Karpas-422 (cell line): ENCODE results near the gene BIRC7. TPM values are rescaled to one million over a fixed set of nuclear protein-coding genes. Genes with fewer than 3 reads are reported as not detected.

Experiments used
- DNase-seq: peaks from one replicate; pipeline ENCODE4 v3.0.0-alpha.2; 2015
- H2AFZ ChIP-seq: fragments of 200-600 bp; sonication (generic); 2 replicates; pipeline ENCODE4 v1.6.1; 2014; ENCODE audit warnings: antibody characterized with exemption, low read length, mixed read lengths
- H3K27ac ChIP-seq: fragments of 200-600 bp; sonication (generic); 2 replicates; pipeline ENCODE4 v1.5.1; 2014; ENCODE audit warnings: mild to moderate bottlenecking, low read length, moderate library complexity
- H3K27me3 ChIP-seq: fragments of 200-600 bp; sonication (generic); 2 replicates; pipeline ENCODE4 v1.6.1; 2014; ENCODE audit warnings: low read length, mixed read lengths
- H3K36me3 ChIP-seq: fragments of 200-600 bp; sonication (generic); 2 replicates; pipeline ENCODE4 v1.6.1; 2014; ENCODE audit warnings: low read length, mixed read lengths; ENCODE audit not compliant: insufficient read depth
- H3K4me1 ChIP-seq: fragments of 200-600 bp; sonication (generic); 2 replicates; pipeline ENCODE4 v1.6.1; 2014; ENCODE audit warnings: mild to moderate bottlenecking, low read length, mixed read lengths
- H3K4me2 ChIP-seq: fragments of 200-600 bp; sonication (generic); 2 replicates; pipeline ENCODE4 v1.6.1; 2014; ENCODE audit warnings: low read length, low read depth, mild to moderate bottlenecking; ENCODE audit not compliant: poor library complexity, severe bottlenecking
- H3K4me3 ChIP-seq: fragments of 200-600 bp; sonication (generic); 2 replicates; pipeline ENCODE4 v1.5.1; 2014; ENCODE audit warnings: mild to moderate bottlenecking, antibody characterized with exemption, low read length, mixed read lengths
- H3K79me2 ChIP-seq: fragments of 200-600 bp; sonication (generic); 2 replicates; pipeline ENCODE4 v1.6.1; 2014; ENCODE audit warnings: mild to moderate bottlenecking, low read length, mixed read lengths
- H3K9ac ChIP-seq: fragments of 200-600 bp; sonication (generic); 2 replicates; pipeline ENCODE4 v1.6.0; 2014; ENCODE audit warnings: low read length
- H3K9me2 ChIP-seq: fragments of 200-600 bp; sonication (generic), shearing (Covaris generic); replicated peaks from 2 replicates; pipeline ENCODE4 v1.6.0; 2014; ENCODE audit warnings: mild to moderate bottlenecking, low read length, moderate library complexity; ENCODE audit not compliant: insufficient read depth
- H3K9me3 ChIP-seq: fragments of 300-700, 200-600 bp; sonication (generic); 2 replicates; pipeline ENCODE4 v1.6.1; 2014; ENCODE audit warnings: low read length, mixed read lengths
- H4K20me1 ChIP-seq: fragments of 200-600 bp; sonication (generic); 2 replicates; pipeline ENCODE4 v1.6.1; 2014; ENCODE audit warnings: mild to moderate bottlenecking, antibody characterized with exemption, low read length, low read depth; ENCODE audit not compliant: insufficient read depth
- total RNA-seq: library from RNA; depleted of rRNA; stranded (reverse); fragments of >200 nt; shearing (Covaris generic); gene quantifications from 2 replicates; pipeline ENCODE4 v1.2.3, GENCODE V29; 2014; ENCODE audit warnings: low replicate concordance

BIRC7 gene
- total RNA-seq, 1 experiment from 2014 or later = 10.7 TPM

DNA sequence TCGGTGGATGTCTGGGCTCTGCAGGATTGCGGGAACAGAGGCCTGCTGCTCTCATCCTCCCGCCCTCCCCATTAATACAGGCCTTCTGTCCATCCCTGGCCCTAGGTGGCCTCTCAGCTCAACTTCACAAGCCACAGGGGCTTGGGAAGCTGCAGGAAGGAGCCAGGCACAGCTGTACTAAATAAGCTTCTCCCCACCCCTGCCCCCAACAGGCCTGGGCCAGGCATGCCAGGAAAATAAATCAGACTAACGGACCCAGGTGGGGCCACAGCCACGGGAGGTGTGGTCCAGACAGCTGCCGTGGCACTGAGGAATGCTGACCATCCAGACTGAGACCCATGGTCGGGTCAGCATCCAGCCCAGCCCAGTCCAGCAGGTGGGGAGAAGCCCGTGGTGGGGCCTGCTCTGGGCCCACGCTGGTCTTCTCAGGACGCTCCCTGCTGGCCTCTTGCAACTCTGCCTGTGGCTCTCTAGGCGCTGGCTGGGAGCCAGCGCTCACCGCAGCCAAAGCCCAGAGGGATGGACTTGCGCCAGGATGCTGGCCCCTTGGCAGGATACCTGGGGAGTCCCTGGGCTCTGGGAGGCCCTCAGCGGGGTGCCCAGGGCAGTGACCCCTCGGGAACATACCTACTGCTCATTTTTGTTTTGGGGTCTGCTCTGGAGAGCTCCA lies 11.2 kb upstream of the BIRC7 start:
- Histone ChIP-seq H3K36me3 (no peaks in the 10 kb centered on the region), H3K27ac (no peak overlapping the region), H2AFZ (no peak overlapping the region), H3K27me3 (no peaks in the 10 kb centered on the region), H3K9ac (no peak overlapping the region), H3K9me3 (no peaks in the 10 kb centered on the region), H3K4me1 (no peaks in the 10 kb centered on the region), H3K4me3 (no peak overlapping the region), H3K4me2 (no peak overlapping the region), H3K9me2 (no peaks in the 10 kb centered on the region), H3K79me2 (no peaks in the 10 kb centered on the region), H4K20me1 (0 out of 2 replicates have a peak, but pooled peaks cover 6% of the 10 kb centered on the region)
- no peak for DNase-seq

DNA sequence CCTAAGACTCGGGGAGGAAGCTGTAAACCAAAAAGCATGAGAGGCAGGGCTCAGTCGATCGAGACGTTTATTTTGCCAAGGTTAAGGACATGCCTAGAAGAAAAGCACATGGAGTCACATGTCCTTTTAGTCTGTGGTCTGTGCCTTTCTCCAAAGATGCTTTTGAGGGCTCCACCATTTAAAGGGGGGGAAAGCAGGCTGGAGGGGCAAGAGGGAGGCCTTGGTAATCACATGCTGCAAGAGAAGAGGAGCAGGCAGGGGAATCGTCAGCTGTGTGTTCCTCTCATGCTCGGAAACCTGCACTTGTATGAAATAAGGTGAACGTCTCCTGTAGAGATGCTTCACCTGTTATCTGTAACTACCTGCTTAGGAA lies 10.6 kb upstream of the BIRC7 start:
- H3K27me3 ChIP-seq = no peaks in the 10 kb centered on the region
- no peaks in the 10 kb centered on the region for H3K4me1 ChIP-seq
- H3K9me3 ChIP-seq = no peaks in the 10 kb centered on the region
- H2AFZ ChIP-seq = no peak overlapping the region
- H3K79me2 ChIP-seq = no peaks in the 10 kb centered on the region
- no peak for DNase-seq
- H3K36me3 ChIP-seq = no peaks in the 10 kb centered on the region
- H3K27ac ChIP-seq = no peak overlapping the region
- H3K4me3 ChIP-seq = no peak overlapping the region
- H3K9ac ChIP-seq = no peak overlapping the region
- H3K9me2 ChIP-seq = no peaks in the 10 kb centered on the region
- no peak overlapping the region for H3K4me2 ChIP-seq
- H4K20me1 ChIP-seq = 0 out of 2 replicates have a peak, but pooled peaks cover 6% of the 10 kb centered on the region

DNA sequence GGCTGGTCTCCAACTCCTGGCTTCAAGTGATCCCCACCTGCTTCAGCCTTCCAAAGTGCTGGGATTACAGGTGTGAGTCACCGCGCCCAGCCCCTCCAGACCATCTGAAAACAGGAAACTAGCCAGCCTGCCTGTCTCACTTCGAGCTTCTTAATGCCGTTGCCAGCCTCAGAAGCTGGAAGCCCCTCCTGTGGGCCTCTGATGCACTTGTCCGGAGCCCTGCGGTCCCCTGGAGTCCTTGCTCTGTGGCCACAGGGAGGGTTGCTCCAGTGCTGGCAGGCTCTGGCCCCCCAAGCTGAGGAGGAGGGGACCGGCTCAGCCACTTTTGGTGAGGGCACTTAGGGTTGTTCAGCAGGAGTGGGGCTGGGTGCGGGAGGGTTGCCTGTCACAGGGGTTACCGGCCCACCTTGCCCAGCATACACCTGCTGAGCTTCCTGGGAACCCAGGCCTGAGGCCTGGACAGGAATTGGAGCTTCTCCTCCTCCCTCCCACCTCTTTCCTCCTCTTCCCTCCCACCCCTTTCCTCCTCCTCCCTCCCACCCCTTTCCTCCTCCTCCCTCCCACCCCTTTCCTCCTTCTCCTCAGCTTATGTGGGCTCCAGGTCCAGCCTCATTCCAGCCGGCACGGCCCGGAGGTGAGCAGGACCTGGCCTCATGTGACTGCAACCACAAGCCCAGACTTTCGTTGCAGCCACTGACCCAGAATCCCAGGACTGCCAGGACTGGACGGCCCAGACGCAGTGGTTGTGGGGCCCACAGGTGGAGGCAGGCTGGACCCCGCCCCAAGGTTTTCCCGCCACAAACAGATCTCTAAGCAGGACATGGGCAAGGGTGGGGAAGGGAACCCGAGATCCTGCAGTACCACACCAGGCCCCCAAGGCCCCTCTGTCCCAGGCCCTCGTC lies 9.4 kb upstream of the BIRC7 start:
- no peak overlapping the region for H3K27ac ChIP-seq
- no peak for DNase-seq
- H3K9ac ChIP-seq = no peak overlapping the region
- no peak overlapping the region for H3K4me2 ChIP-seq
- H4K20me1 ChIP-seq = 0 out of 2 replicates have a peak, but pooled peaks cover 6% of the 10 kb centered on the region
- no peak overlapping the region for H2AFZ ChIP-seq
- no peaks in the 10 kb centered on the region for H3K27me3 ChIP-seq
- no peak overlapping the region for H3K4me3 ChIP-seq
- H3K79me2 ChIP-seq = no peaks in the 10 kb centered on the region
- no peaks in the 10 kb centered on the region for H3K9me2 ChIP-seq
- no peaks in the 10 kb centered on the region for H3K36me3 ChIP-seq
- no peaks in the 10 kb centered on the region for H3K4me1 ChIP-seq
- no peaks in the 10 kb centered on the region for H3K9me3 ChIP-seq

GRCh38 chr20:63227260-63227659 lies 8.4 kb upstream of the BIRC7 start:
- Histone ChIP-seq H3K79me2 (no peaks in the 10 kb centered on the region), H3K9ac (no peak overlapping the region), H4K20me1 (0 out of 2 replicates have a peak, but pooled peaks cover 6% of the 10 kb centered on the region), H3K4me1 (no peaks in the 10 kb centered on the region), H3K4me2 (no peak overlapping the region), H3K9me3 (no peaks in the 10 kb centered on the region), H3K27ac (no peak overlapping the region), H3K4me3 (no peak overlapping the region), H3K36me3 (no peaks in the 10 kb centered on the region), H3K9me2 (no peaks in the 10 kb centered on the region), H2AFZ (no peak overlapping the region), H3K27me3 (no peaks in the 10 kb centered on the region)
- DNase-seq = no peak

DNA sequence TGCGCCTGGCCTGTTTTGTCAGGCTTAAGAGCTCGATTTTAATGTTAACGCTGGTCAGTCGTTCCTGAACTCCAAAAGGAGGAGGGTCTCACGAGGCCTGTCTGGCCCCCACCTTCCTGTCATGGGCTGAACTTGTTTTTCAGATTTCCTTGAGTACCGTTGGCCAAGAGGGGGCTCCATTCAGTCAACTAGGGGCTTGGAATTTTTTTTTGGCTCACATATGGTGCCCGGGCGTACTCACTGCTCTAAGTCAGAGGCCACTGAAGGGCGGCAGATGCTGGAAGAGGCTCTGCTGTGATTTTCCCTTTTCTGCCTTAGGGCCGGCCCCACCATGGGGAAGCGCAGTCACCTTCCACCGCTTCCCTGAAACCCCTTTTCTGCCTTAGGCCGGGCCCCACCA lies 6.9 kb upstream of the BIRC7 start:
- Histone ChIP-seq H3K27ac (no peak overlapping the region), H3K27me3 (no peaks in the 10 kb centered on the region), H3K9me2 (no peaks in the 10 kb centered on the region), H3K4me3 (no peak overlapping the region), H3K79me2 (no peaks in the 10 kb centered on the region), H4K20me1 (no peaks in the 10 kb centered on the region), H3K9ac (no peak overlapping the region), H3K9me3 (no peaks in the 10 kb centered on the region), H3K36me3 (no peaks in the 10 kb centered on the region), H2AFZ (no peak overlapping the region), H3K4me1 (no peaks in the 10 kb centered on the region), H3K4me2 (no peak overlapping the region)
- DNase-seq = no peak

GRCh38 chr20:63230800-63231268 lies 4.9 kb upstream of the BIRC7 start:
- H3K27me3 ChIP-seq = no peaks in the 10 kb centered on the region

DNA sequence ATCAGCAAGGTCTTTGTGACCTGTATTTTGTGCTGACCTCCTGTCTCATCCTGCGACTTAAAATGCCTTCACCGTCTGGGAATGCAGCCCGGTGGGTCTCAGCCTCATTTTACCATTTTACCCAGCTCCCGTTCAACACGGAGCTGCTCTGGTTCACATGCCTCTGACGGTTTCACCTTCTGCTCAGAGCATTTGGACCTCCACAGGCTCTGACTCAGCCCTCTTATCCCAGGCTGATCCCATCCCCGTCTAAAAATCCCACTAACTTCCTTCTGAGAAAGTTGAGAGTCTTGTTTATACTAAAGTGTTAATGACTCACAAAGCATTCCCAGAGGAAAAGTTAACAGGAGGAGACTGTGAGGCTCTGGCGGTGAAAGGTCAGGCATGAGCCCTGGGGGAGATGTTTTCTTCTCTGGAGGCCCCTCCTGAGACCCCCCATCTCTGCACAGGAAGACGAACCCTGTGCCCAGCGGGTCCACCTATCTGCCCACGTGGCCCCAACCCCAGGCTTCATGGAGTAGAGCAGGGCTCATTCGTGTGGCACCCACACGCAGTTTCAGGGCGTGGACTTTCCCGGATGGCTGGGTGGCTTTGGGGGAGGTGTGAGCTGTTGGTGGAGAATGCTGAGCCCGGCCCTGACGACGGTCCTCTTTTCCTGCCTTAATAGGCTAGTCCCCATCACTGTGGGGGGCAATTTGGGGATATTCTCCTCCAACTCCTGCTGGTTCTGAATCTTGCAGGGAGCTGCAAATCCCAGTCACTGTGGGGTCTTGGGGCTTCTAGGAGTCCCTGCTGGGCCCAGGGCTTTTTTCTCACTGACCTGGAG lies 3.3 kb upstream of the BIRC7 start:
- Histone ChIP-seq H3K4me2 (no peak overlapping the region), H3K27ac (no peak overlapping the region), H3K4me1 (peaks cover 10% of the 10 kb centered on the region), H2AFZ (no peak overlapping the region), H3K27me3 (no peaks in the 10 kb centered on the region), H3K36me3 (no peaks in the 10 kb centered on the region), H3K9me2 (no peaks in the 10 kb centered on the region), H3K9me3 (no peaks in the 10 kb centered on the region), H3K79me2 (no peaks in the 10 kb centered on the region), H3K4me3 (no peak overlapping the region), H4K20me1 (no peaks in the 10 kb centered on the region), H3K9ac (no peak overlapping the region)
- DNase-seq = no peak

More at GRCh38 chr20:63230800-63231268, 4.9 kb upstream of the BIRC7 start:
- Histone ChIP-seq H3K4me3 (no peak overlapping the region), H3K4me2 (no peak overlapping the region), H3K36me3 (no peaks in the 10 kb centered on the region), H4K20me1 (no peaks in the 10 kb centered on the region), H3K27ac (no peak overlapping the region), H3K9me2 (no peaks in the 10 kb centered on the region), H2AFZ (no peak overlapping the region), H3K4me1 (peaks cover 9% of the 10 kb centered on the region), H3K79me2 (no peaks in the 10 kb centered on the region), H3K9me3 (no peaks in the 10 kb centered on the region), H3K9ac (no peak overlapping the region)
- DNase-seq = no peak

- Histone ChIP-seq H2AFZ (no peak overlapping the region), H3K27me3 (no peaks in the 10 kb centered on the region), H3K4me1 (peaks cover 12% of the 10 kb centered on the region), H3K9ac (no peak overlapping the region), H3K4me2 (no peak overlapping the region), H3K27ac (no peak overlapping the region), H3K9me3 (no peaks in the 10 kb centered on the region), H3K4me3 (no peak overlapping the region), H3K9me2 (no peaks in the 10 kb centered on the region), H4K20me1 (no peaks in the 10 kb centered on the region), H3K79me2 (no peaks in the 10 kb centered on the region), H3K36me3 (no peaks in the 10 kb centered on the region)
- DNase-seq = no peak
Measured at GRCh38 chr20:63233061-63233344, 2.7 kb upstream of the BIRC7 start.
